Measurements from ENCODE around the gene CERCAM. TPM values are rescaled to one million over a fixed set of nuclear protein-coding genes. Genes with fewer than 3 reads are reported as not detected.

The CERCAM gene
- total RNA-seq, 1 donor from 2014 or later, result 105 TPM

GRCh38 chr9:128455849-128456612, 35.4 kb downstream of the CERCAM start, which contains the start of gene ODF2:
ODF2 (plus strand) TSS chr9:128456006; CDS start chr9:128456092, 86 bp downstream.
- DNase-seq (ENCODE audit: low spot score), result peak; percentile 99

GRCh38 chr9:128456613-128457061, 36.0 kb downstream of the CERCAM start:
- peak; percentile 87 for DNase-seq (ENCODE audit: low spot score)

- DNase-seq (ENCODE audit: low spot score), result no peak
Measured at GRCh38 chr9:128457207-128457606, 36.5 kb downstream of the CERCAM start.

- no peak for DNase-seq (ENCODE audit: low spot score)
Measured at GRCh38 chr9:128459011-128459410, 38.4 kb downstream of the CERCAM start.

- no peak for DNase-seq (ENCODE audit: low spot score)
Measured at GRCh38 chr9:128469070-128469469, 48.4 kb downstream of the CERCAM start.

- DNase-seq (ENCODE audit: low spot score), result no peak
Measured at GRCh38 chr9:128470560-128470959, 49.9 kb downstream of the CERCAM start.

GRCh38 chr9:128473104-128473503, 52.4 kb downstream of the CERCAM start:
- DNase-seq (ENCODE audit: low spot score), result no peak

- DNase-seq (ENCODE audit: low spot score), result no peak
Measured at GRCh38 chr9:128475867-128476266, 55.2 kb downstream of the CERCAM start.

- DNase-seq (ENCODE audit: low spot score), result no peak
Measured at GRCh38 chr9:128479262-128479661, 58.6 kb downstream of the CERCAM start.

- DNase-seq (ENCODE audit: low spot score), result no peak
Measured at GRCh38 chr9:128481561-128481960, 60.9 kb downstream of the CERCAM start.

GRCh38 chr9:128482186-128482585, 61.5 kb downstream of the CERCAM start:
- DNase-seq (ENCODE audit: low spot score), result no peak

- no peak for DNase-seq (ENCODE audit: low spot score)
Measured at GRCh38 chr9:128484686-128485413, 64.2 kb downstream of the CERCAM start.

- DNase-seq (ENCODE audit: low spot score), result no peak
Measured at GRCh38 chr9:128485414-128485855, 64.8 kb downstream of the CERCAM start.

- DNase-seq (ENCODE audit: low spot score), result no peak
Measured at GRCh38 chr9:128486201-128486600, 65.5 kb downstream of the CERCAM start.

Other genes with a start within 250 kb of the CERCAM start
- 15.6 TPM for gene CIZ1, start 229.3 kb upstream of the CERCAM start, total RNA-seq (ENCODE audit: insufficient read depth, low replicate concordance)
- gene DNM1, start 217.5 kb upstream of the CERCAM start, total RNA-seq (ENCODE audit: insufficient read depth, low replicate concordance), result 36.4 TPM
- gene GOLGA2, start 144.8 kb upstream of the CERCAM start, total RNA-seq (ENCODE audit: insufficient read depth, low replicate concordance), result 161 TPM
- gene SWI5, start 144.6 kb upstream of the CERCAM start, total RNA-seq (ENCODE audit: insufficient read depth, low replicate concordance), result 26.7 TPM
- gene TRUB2, start 98.4 kb upstream of the CERCAM start, total RNA-seq (ENCODE audit: insufficient read depth, low replicate concordance), result 8.4 TPM
- 20.9 TPM for gene COQ4, start 98.0 kb upstream of the CERCAM start, total RNA-seq (ENCODE audit: insufficient read depth, low replicate concordance)
- gene SLC27A4, start 80.3 kb upstream of the CERCAM start, total RNA-seq (ENCODE audit: insufficient read depth, low replicate concordance), result 8.9 TPM
- 29.1 TPM for gene URM1, start 49.5 kb upstream of the CERCAM start, total RNA-seq (ENCODE audit: insufficient read depth, low replicate concordance)
- 16.6 TPM for gene ODF2, start 35.1 kb downstream of the CERCAM start, total RNA-seq (ENCODE audit: insufficient read depth, low replicate concordance)
- 8.7 TPM for gene GLE1, start 83.9 kb downstream of the CERCAM start, total RNA-seq (ENCODE audit: insufficient read depth, low replicate concordance)
- 263 TPM for gene SPTAN1, start 131.7 kb downstream of the CERCAM start, total RNA-seq (ENCODE audit: insufficient read depth, low replicate concordance)
- gene DYNC2I2, start 236.0 kb downstream of the CERCAM start, total RNA-seq (ENCODE audit: insufficient read depth, low replicate concordance), result 20.0 TPM

Measured in umbilical cord (tissue), 2 donors.